Hepatocyte (in vitro differentiated cells): Measurements from ENCODE around the gene HIF1A.

ENCODE experiments used
- EZH2phosphoT487 ChIP-seq: fragments of 200-600 bp; sonication (generic); IDR thresholded peaks from one replicate; pipeline ENCODE4 v1.6.1; 2018; ENCODE audit warnings: antibody characterized with exemption, mild to moderate bottlenecking, low read depth, moderate library complexity; ENCODE audit not compliant: unreplicated experiment, severe bottlenecking
- TF ChIP-seq, protein P1 (sequence below): fragments of 200-600 bp; sonication (generic); IDR thresholded peaks from 2 replicates; pipeline ENCODE4 v1.5.1; 2016; ENCODE audit warnings: antibody characterized with exemption, mild to moderate bottlenecking; ENCODE audit not compliant: poor library complexity

DNA sequence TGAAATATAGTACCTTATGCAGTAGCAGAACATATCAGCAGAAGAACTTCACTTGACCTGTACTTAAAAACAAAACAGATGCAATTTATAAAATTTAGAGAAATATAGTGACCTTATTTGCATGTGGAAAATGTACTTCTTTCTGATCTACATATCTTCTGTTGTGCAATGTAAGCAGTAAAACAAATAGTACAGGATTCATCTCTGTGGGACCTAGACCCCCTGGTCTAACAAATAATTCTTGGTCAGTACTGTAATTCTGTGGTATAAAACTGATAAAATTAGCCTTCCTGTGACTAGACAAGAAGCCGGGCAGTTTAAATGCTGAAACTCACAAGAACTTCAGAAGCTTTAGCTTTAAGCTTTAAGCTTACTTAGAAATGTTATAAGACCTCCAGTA is 21.6 kb downstream of the HIF1A start:
- TF ChIP-seq, protein P1, sequence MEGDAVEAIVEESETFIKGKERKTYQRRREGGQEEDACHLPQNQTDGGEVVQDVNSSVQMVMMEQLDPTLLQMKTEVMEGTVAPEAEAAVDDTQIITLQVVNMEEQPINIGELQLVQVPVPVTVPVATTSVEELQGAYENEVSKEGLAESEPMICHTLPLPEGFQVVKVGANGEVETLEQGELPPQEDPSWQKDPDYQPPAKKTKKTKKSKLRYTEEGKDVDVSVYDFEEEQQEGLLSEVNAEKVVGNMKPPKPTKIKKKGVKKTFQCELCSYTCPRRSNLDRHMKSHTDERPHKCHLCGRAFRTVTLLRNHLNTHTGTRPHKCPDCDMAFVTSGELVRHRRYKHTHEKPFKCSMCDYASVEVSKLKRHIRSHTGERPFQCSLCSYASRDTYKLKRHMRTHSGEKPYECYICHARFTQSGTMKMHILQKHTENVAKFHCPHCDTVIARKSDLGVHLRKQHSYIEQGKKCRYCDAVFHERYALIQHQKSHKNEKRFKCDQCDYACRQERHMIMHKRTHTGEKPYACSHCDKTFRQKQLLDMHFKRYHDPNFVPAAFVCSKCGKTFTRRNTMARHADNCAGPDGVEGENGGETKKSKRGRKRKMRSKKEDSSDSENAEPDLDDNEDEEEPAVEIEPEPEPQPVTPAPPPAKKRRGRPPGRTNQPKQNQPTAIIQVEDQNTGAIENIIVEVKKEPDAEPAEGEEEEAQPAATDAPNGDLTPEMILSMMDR: no peak
- TF ChIP-seq EZH2phosphoT487: no peak
